M059J (cell line): ENCODE measurements around the gene SLC25A21. TPM values are rescaled to one million over a fixed set of nuclear protein-coding genes. Genes with fewer than 3 reads are reported as not detected.
A peak's percentile ranks its signal among the peaks of the same experiment; 100 is the strongest.

Experiments used
- DNase-seq: peaks from one replicate; pipeline ENCODE4 v3.0.0-alpha.2; 2012; ENCODE audit warnings: low read depth
- total RNA-seq: library from RNA; depleted of rRNA; stranded (reverse); fragments of >200 nt; shearing (Covaris generic); gene quantifications from 2 replicates; pipeline ENCODE4 v1.2.3, GENCODE V29; 2014

The SLC25A21 gene
- total RNA-seq, 1 experiment from 2014 or later = 2.4 TPM

DNA sequence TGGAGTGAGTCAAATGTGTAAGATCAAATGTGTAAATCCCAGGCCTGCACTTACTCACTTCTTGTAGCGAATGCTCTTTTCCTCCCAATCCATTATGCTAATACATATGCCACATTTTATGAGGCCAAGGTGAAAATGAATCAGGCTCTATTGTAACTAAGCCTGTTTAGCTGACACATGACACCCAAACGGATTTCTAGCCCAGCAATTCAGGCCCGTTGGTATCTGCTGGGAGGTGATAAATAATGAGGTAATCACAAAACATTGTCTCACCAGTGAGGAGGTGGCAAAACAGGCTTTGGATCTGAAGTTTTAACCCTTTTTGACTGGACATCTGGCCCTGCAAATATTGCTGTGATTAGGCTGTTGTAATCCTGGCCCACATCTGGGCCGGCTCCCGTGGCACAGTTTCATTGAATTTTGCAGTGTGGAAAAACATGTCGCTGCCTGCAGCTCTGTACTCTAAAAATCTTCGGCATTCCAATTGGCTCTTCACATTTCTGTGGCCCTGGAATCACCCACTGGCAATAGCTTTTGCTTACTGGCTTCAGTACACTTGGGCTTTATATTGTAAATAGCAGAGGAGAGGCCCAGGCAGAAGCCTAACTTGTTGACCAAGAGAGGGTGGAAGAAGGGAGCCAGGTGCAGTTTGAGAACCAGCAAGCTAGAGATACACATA is 404.7 kb downstream of the SLC25A21 start:
- peak; percentile 29 for DNase-seq

DNA sequence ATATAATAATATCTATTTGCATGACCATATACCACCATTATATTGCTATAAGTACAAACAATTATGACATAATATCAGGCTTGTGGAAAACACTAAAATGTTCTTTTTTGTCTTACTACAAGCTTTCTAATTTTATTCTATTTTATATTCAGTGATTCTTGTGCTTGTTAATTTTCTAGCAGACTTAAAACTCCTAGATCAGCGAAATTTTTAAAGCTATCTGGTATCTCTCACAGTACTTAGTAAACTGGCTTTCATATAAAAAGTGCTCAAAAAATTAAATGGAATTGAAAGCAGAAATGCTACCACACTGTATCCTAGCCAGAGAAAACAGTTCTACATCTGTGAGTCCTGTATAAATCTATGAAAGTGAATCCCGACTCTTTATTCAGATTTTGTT is 405.4 kb downstream of the SLC25A21 start:
- no peak for DNase-seq

DNA sequence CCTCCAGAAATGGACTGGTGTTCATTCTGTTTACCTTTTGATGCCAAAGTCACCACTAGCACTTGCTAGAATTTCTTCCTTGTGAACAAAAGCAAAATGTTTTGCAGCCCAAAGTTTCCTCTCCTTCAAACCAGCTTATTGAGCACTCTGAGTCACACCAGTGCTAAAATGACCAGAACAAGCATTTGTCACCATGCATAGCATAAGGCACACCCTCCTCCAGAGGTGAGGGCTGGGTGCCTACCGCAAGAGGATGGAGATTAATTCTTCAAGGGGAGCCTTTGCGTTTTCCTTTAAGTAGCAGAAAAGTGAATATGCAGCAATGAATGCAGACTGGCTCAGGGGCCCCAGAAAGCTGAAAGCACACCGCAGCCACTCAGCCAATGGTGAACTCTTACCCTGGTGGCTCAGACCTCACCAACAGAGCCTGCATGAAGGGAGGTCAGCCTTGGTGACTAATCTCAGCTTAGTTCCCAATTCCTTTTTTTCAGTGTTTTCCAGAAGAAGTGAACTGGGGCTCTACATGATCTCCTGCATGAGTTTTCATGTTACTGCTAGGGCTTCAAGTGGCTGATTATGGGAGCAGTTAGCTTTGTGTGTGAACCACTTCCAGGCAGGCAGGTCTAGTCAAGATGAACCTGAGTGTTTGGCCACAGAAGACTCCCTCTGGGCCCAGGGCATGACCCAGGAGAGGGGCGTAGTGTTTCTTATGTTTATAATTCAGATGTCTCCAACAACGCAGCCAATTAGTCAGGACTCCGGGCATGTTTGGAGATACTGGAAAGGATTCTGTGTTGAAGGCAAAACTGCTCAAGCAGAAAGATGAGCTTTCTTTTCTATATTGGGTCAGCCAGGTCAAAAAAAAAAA is 414.4 kb downstream of the SLC25A21 start:
- DNase-seq = peak; percentile 27

DNA sequence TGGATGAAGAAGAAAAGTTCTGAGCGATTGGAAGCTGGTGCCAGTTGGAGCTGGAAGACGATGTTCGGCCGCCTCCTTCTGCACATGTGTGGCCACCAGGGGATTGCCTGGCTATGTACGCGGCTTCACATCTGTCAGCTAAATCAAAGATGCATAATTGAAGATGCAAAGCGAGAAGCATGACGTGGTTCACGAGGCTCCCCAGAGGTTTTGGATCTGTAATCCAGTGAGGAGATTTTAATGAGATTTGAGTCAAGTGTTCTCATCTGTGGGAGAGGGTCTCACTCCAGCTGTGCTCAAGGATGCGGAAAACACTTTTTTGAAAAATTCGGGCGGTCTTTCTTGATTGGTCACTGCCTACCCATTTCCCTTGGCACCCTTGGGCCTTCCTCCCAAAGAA is 416.2 kb downstream of the SLC25A21 start:
- no peak for DNase-seq

DNA sequence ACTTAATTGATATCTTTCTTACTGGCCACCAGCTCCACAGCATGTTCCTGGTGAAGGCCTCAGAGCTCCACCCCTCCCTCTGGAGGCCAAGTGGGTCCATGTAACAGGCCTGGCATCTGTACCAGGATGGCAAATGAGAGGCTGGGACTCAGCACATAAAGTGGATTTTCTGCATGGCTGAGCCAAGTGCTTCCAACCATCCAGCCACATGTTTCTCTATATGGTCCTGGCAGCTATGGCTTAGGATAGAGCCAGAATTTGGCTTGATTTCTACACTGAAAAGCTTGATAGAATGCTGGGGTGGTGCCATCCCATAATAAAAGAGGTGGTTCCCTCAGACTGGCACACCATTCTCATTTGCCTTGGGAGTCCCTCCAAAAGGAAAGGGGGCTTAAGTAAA is 416.6 kb downstream of the SLC25A21 start:
- no peak for DNase-seq

DNA sequence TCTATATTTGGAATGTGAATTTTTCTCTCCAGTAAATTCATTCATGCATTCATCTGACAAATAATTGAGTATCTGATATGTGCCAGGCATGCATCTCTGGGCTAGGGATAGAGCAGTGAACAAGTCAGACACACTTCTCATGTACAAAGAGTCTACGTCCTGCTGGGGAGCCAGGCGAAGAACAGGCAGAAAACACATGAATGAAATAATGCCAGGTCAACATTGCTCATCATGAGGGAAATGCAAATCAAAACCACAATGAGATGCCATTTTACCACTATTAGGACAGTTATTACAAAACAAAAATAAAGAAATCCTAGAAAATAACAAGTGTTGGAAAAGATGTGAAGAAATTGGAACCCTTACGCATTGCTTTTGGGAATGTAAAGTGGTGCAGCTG is 420.5 kb downstream of the SLC25A21 start:
- DNase-seq = no peak

DNA sequence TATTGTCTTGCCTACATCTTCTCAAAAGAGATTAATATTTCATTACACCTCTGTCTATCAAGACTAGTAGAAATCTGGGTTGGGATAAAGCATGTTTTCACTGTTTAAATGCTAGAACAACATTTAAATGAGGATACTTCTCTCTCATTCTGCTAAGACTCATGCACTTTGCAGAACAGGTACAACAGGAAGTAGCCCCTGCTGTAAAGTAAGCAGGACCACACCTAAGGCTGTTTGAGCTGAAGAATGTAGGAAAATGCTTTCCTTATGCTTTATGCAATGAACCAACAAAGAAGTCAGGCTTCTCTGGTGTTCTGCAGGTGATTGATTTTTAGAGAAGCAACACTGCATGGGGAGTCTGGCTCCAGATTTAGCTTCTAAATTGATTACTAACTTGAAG is 421.3 kb downstream of the SLC25A21 start:
- no peak for DNase-seq

DNA sequence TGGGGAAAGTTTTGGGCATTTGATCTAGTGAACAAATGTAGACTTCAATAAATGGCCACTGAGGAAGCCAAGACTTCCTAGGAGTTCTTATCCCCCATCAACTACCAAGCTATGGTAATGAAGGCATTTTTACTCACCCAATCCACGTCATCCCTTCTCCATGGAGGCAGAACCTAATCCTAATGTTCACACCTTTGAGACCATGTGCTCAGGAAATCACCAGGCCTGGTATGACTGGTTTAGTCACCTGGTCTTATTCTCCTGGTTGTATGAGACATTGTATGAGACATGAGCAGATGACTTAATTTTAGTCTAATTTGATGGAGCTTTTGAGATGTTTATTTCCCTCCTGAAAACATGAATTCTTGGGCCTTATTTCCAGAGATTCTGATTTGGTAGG is 422.2 kb downstream of the SLC25A21 start:
- DNase-seq = no peak

DNA sequence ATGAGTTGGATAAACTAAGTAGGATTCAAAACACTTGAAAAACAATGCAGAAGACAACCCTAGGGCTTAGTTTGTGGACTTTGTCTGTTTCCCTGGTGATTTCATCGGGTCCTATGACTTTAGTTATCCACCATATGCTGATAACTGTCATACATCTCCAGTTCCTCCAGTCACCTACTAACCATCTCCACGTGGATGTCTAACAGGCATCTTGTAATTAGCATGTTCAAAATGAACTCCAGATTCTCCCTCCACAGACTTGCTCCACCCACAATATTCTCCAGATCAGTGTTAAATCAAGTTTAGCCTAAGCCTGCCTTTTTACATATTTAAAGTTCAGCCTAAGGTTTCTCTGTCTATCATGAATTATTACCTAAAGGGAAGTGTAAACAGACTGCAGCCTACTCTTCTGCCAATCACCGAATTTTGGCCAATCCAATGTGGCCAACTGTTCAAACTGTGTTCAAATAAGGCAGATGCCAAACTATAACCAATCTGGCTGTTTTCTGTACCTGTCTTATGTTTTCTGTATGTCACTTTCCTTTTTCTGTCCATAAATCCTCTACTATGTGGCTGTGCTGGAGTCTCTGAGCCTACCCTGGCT is 423.7 kb downstream of the SLC25A21 start:
- DNase-seq = no peak

DNA sequence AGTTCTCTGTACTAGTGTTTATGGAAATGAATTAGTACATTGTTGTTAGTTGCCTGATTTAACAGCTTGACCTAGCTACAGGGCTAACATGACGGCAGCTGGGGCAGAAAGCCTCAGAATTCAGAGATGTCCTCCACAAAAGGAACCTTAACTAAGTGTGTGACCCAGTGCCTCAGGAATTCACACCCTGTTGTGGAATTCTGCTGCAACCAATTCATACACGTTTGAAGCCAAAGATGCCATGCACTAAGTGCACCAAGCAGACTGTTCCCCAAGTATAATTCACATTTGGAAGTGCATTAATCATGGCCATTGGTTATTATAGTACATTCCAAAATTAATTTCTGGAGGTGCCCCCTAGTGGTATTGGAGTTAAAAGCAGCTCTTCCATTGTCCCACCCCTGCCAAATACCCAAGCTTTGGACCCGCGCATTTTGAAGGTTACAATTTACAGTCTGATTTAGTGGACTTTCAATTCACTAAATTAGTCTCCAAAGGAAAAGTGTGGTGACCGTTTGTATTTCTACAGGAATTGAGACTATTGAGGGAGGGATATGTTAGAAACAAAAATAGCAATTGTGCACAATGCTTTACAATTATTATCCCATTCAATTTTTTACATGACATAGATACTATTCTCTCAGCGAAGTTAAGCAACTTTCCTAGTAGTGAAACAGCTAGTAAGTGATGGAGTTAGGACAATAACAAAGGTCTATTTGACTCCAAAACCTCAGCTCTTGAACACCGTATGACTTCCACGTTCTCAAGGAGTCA is 424.8 kb downstream of the SLC25A21 start:
- no peak for DNase-seq

DNA sequence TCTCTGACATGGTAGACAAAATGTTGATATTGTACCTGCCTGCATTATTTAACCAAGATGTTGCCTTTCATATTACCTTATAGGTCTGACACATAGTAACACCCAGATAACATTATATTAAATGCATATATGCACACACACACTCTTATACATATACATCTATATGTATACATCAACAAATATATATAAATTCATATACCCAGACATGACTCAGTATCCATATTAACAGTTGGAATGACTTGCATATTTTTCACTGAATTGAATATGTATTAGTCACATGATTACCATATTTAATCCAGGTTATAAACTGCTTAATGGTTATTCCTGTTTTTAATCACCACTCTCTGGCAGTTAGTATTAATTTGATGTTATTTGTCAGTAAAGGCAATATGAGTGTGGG is 425.5 kb downstream of the SLC25A21 start:
- DNase-seq = no peak

DNA sequence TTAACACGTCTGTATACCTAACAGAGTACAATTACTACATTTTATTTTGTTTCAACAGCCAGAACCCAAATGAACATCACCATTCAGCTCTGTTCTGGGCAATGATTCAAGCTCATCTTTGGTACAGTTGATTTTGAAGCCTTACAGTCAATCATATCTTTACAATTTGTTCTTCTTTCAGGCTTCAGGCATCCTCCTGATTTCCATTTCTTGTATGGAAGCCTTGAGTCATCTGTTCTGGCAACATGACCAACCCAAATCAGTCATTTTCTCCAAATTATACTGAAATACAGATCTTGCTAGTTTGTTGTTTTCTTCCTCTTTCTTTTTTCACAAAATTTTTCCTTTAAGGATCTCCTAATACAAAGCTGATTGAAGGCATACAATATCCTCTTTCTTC is 430.5 kb downstream of the SLC25A21 start:
- no peak for DNase-seq

DNA sequence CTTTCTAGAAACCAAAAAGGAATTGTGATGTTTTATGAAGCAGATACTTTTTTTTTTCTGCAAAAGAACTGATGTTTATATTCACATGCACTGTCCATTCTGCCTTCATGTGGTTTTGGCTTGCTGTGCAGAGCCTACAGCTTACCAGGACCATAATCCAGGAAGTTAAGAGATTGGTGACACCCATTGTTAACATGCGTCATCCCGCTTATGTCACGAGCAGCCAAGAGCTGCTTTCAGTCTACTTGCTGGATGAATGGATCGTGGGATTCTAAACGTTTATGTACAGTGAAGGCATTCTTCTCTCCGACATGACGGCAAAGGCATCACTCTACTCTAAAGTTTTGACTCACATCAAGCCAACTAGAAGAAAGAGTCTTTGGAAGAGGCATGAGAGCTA is 434.1 kb downstream of the SLC25A21 start:
- DNase-seq = peak; percentile 32

DNA sequence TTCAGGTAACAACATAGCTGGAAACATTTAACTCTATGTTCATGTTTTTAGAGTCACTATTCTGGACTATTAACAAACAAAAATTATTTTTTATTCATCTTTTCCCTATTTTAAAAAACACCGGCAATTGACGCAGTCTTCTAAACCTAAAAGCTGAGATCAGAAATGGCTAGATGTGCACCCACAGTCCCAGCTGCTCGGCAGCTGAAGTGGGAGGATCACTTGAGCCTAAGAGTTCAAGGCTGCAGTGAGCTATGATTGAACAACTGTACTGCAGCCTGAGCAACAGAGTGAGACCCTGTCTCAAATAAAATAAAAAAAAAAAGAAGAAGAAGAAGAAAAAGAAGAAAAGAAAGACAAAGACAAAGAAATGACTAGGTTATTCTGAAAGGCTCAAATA is 446.3 kb downstream of the SLC25A21 start:
- no peak for DNase-seq

DNA sequence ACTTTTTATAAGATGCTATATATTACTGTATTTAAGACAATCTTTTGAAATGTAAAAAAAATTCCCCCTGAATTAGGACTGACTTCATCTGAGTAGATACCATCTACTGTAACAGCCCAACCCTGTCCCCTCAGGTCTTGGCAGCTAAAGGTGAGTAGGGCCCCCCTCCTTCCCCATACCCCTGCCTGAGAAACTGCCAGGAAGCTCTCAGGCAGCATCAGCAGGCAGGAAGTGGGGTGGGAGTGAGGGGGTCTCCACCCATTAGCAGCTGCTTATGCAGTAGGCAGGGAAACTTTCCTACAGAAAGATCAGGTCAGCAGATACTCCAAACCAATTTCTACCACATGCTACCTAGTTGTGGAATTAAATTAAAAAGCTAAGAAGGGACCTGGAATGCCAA is 448.2 kb downstream of the SLC25A21 start:
- DNase-seq = no peak

DNA sequence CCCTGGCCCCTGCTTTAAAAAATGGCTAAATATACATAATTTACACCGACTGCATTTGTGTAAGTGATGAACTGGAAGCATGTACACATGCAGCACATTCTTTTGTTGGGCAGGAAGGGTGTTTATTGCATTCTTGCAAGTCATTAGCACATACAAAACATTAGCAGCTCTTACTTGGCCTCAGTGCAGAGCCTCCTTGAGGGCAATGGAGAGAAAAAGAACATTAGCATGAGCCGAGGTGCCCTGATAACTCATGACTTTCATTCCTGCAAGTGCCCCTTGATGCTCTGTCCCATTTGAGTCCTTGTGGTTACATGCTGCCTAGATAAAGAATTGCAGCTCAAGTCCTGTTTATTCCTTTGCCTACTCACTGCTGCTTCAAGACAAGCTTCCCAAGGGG is 448.9 kb downstream of the SLC25A21 start:
- no peak for DNase-seq

DNA sequence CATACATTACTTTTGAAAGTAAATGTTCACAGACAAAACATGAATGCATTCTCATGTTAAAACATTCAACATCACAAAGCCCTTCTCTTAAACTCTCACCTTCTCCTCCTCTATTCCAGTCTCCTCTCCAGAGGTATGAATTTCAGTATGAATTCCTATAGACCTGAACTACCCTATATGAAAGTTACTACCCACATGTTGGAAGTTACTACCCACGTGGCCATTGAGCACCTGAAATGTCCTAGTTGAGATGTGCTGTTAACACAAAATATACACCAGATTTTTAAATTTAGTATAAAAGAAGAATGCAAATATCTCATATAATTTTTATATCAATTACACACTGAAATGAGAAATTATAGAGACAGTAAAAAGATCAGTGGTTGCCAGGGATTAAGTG is 450.5 kb downstream of the SLC25A21 start:
- no peak for DNase-seq

DNA sequence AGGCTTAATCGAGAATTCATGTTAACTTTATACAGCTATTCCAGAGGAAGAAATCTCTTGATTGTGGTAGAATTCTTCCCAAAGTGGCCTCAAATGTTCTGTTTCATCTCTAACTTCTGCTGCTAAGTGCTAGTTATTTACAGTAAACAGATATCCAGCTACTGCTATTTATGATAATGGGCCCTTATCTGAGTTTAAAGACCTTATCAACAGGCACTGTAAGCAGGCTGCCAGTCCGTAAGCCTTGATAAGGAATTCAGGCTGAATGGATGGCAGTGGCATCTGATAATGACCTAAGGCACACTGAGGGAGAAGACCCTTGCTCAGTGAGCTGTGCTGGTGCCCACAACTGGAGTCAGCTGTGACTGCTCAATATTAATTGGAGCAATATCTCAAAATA is 451.7 kb downstream of the SLC25A21 start:
- no peak for DNase-seq

DNA sequence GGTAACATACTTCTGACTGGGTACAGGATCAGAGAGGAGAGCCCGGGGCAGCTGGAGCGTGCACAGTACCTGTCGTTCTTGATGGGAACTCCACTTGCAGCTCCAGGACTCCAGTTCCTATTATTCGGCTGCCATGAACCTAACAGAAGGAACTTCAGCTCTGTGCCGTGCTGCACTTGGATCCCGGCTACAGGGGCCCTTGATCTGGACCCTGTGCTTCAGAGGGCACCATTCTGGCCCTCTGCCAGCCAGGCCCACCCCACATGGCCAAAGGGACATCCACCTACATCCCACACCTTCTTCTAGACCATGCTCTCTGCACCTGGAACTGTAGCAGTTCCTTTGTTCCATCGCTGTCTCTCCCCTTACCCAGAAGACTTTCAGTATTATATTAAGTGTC is 452.6 kb downstream of the SLC25A21 start:
- DNase-seq = no peak

DNA sequence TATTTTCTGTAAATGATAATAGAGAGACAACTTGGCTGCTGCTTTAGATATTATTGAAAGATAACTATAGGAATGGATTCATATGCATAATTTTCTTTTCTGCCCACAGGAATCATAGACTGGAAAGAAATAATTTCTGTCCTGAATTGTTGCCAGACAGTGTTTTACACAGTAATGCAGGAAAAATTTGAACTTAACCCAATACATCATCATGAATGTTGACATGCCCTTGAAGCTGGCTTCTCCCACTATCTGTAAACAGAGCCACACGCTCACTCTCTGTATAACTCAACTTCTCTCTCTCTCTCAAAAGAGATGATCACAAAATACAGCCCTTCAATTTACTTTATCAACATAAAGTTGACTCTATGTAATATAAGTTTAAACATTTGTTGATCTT is 454.2 kb downstream of the SLC25A21 start:
- DNase-seq = no peak

DNA sequence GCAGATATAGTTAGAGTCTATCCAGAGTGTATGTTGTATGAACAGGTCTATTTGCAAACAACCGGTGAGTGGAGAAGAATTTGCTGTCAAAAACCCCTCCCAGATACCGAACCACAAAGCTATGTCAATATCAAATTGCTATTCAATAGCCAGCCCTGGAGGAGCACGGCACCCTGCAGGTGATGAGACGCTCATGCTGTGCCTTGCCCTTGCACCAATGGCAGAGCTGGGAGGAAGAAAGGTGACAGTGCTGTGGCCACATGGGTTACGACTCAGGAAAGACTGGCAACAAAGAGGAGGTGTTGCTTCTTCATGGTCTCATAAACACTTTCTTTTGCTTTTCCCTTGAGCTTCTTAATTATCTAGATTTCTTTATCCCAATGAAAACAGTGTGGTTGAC is 455.0 kb downstream of the SLC25A21 start:
- no peak for DNase-seq

DNA sequence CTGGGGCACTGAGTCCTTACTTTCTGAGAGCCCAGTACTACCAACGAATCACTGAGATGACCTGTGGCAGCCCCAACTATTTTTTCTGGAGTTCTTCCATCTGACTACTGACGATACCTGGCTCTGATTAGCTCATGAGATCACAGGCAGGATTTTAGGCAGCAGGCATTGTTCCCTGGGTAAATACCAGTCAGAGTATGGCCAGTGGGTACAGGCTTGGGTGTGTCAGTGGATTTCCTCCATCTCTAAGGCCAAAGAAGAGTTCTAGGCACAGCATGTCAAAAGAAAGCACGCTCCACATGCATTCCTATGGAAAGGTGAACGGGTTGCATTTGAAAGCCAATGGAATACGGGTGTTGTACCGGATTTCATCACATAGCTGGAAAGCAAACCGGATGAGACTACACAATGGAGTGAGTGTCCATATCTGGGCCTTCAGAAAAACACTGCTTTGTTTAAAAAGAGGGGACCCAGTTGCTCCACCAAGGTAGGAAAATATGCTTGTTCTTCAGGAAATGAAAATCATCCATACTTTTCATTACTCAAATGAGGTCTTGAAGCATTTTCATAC is 455.7 kb downstream of the SLC25A21 start:
- DNase-seq = no peak
